ENCODE data around the gene PTBP1.

PTBP1 gene

GRCh38 chr19:798415-799075 is 1.3 kb downstream of the PTBP1 start:
- peak; percentile 28 for DNase-seq

GRCh38 chr19:799076-799881 is 2.0 kb downstream of the PTBP1 start:
- peak; percentile 34 for DNase-seq

DNA sequence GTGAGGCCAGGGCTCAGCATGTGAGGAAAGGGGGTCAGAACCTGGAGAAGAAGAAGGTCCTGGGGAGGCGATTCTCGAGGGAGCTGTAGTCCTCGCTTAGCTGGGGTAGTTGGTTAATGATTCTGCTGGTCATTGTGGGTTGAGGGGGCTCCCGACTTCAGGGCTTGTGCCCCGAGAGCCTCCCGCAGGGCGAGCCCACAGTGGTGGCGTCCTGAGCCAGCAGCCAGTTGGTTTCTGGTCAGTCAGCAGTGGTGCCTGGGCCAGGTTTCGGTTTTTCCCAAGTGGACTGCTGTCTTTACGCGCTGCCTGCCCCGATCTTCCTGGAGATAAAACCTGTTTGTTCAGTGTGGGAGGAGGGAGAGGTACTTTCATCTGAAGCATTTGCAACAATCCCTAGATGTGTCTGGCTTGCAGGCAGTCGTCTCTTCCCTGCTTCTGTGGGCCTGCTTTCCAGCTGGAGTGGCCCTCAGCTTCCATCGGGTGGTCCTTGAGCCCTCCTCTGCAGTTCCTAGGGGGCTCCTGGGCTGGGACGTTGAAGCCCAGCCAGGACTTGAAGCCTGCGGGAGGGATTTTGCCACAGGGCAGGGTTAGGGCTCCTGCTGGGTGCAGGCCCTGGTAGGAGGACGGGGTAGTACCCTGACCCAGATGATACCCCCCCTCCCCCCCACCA is 3.2 kb downstream of the PTBP1 start:
- no peak for DNase-seq

DNA sequence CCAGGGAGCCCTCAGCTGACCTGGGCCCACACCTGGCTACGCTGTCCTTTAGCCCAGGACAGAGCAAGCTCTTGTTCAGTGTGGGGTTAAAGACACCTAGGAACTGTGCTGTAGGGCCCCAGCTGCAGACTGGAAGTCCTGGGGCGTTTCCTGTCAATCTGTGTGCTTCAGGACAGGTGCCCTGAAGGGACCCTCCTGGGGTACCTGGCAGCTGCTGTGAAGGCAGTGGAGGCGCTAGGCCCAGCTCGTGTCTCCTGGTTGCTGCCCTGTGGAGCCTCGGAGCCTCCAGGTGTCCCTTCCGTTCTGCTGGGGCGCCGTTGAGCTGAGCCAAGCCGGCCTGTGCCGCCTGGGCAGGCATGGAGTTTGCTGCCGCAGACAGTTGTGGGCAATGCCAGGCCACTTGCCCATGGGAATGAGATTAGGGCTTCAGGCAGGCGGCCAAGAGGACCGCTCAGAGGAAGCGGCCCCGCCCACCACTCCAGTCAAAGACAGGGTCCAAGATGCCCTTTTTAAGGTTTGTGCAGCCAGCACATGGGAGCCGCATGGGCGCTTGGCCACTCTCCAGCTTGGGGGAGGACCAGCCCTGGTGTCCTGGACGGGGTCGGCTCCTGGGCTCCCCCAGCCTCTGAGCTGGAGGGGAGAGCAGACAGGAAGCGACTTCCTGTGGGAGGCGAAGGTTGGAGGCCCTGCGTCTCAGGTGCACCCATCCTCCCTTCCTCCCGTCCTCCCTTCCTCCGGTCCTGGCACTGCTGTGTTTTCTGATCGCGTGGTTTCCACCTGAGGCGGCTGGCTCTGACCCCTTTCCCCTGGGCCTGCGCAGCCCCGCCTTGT is 4.0 kb downstream of the PTBP1 start:
- peak; percentile 43 for DNase-seq

DNA sequence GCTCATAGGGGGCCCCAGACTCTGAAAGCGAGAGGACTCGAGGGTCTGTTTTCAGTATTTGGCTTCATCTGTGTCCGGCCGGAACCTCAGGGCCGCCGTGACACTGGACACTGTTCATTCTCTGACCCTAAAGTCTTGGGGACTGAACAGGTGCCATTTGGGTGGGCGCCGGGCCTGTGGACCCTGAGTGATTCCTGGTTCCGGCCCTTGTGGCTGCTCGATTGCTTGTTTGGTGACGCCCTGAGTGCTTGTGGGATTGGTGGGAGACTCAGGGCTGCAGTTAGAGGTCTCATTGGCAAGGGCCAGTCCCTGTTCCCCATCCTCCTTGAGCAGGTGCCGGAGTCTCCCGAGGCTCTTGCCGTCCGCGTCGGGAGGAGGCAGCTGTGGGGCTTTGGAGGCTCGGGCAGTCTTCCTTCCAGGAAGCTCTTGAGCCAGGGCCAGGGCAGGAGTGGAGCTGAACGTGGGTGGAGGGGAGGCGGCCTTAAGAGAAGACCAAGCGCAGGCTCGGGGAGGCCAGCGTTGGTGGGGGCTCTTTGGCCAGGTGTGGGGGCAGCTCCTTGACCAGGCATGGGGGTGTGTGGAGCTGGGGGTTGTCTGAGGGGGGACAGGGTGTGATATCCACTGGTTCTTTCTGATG is 4.7 kb downstream of the PTBP1 start:
- DNase-seq, result no peak

DNA sequence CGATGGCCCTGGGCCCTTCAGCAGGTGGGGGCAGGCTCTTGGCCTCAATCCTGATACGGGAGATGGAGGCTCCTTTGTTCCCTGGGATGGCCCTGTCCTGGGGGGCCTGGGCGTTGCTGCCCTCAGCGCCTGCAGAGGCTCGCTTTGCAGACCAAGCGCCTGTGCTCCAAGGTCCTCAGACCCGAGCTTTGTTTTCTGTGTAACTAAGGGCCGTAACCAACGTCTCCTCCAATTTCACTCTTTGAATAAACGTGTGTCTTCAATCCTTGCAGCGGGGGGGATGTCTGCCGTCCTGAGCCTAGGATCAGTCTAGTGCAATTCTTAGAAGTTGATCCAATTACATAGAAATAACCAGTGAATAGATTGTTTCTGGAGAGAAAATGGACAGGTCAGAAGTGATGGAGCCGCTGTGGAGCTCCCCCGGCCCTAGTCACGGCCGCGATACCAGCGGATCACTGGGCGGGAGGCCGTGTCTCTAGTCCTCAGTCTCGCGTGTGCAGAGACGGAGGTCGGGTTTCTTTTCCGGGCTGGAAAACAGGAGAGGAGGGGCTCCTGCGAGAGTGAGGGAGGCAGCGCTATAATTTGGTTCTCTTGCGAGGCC is 5.3 kb downstream of the PTBP1 start:
- DNase-seq, result no peak

DNA sequence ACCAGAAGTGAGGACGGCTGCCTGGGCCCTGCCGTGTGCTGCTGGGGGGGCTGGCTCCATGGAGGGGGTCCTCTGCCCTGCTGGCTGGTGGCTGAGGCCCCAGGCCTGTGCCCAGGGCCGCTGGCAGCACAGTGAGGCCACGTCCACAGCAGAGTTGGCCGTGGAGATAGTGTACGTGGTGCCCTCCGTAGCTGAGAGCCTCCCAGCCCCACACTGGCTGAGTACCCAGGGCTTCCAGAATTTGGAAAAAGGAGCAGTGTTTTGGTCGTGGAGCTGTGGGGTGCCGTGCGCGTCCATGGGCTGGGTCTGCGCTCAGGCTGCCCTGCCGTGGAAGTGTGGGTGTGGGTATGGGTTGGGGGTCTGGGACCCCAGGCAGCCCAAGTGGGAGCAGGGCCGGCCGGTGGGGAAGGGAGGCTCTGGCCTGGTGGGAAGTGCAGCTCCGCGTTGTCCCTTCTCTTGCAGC is 5.9 kb downstream of the PTBP1 start:
- no peak for DNase-seq

GRCh38 chr19:803686-804418 is 6.6 kb downstream of the PTBP1 start:
- DNase-seq, result no peak

DNA sequence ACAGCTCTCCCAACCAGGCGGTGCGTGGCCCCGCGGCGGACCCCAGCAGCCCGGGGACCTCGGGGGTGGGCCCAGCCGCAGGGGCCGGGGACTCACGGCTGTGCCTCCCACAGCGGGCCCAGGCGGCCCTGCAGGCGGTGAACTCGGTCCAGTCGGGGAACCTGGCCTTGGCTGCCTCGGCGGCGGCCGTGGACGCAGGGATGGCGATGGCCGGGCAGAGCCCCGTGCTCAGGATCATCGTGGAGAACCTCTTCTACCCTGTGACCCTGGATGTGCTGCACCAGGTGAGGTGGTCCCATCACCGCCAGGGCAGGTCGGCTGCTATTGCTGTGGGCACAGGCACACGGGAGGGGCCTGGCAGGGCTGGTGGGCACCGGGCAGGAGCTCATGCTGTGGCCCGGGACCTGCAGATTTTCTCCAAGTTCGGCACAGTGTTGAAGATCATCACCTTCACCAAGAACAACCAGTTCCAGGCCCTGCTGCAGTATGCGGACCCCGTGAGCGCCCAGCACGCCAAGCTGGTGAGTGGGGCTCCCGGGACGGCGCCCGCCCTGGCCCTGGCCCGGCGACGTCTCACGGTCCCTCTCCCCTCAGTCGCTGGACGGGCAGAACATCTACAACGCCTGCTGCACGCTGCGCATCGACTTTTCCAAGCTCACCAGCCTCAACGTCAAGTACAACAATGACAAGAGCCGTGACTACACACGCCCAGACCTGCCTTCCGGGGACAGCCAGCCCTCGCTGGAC is 7.3 kb downstream of the PTBP1 start:
- no peak for DNase-seq

GRCh38 chr19:805166-805551 is 7.9 kb downstream of the PTBP1 start:
- DNase-seq, result no peak

DNA sequence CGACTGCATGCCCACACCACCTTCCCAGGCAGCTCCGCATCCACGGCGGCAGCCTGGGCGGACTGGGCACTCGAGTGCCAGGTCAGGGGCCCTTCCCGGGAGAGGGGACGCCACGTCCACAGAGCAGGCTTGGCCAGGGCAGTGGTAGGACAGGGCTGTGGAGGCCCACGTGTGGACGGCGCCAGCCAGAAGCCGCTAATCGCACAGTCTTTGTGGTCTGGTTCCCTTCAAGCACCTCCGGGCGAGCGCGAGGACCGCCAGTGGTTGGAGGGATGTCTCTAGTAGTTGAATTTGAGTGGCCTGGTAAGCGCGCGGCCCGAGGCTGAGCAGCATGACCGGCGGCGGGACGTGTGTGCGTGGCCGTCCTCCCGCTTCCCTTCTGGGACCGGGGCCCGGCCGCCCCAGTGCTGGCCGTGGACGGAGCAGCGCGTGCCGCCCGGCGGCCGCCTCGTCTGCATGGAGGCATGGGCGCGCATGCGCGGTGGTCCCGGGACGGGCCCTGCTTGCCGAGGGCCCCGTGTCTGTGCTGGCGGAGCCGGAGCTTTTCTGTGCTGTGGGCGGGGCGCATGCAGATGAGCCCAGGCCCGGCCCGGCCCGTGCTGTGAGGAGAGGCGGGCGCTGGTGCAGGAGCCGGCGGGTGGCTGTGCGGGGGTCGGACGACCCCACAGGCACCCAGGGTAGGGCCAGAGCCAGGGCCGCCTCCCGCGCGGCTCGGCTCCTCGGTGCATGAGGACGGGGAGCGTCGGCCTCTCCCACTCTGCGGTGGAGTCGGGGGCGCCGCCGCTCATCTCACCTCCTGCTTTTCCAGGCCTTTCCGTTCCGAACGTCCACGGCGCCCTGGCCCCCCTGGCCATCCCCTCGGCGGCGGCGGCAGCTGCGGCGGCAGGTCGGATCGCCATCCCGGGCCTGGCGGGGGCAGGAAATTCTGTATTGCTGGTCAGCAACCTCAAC is 8.6 kb downstream of the PTBP1 start:
- DNase-seq, result no peak

- no peak for DNase-seq
Measured at GRCh38 chr19:806815-807421, 9.7 kb downstream of the PTBP1 start.

GRCh38 chr19:807627-808422 is 10.6 kb downstream of the PTBP1 start:
- no peak for DNase-seq

GRCh38 chr19:808423-808775 is 11.1 kb downstream of the PTBP1 start:
- DNase-seq, result no peak

- DNase-seq, result no peak
Measured at GRCh38 chr19:810077-810855, 13.0 kb downstream of the PTBP1 start.

GRCh38 chr19:810883-811489 is 13.7 kb downstream of the PTBP1 start:
- no peak for DNase-seq

Measured in CD4-positive, alpha-beta T cell treated with Interleukin-17A for 4 hours (primary cell).